Measurements from ENCODE around the gene CERS2.

CERS2 gene

GRCh38 chr1:150970808-150971582, 3.6 kb downstream of the CERS2 start (continued):
- TF ChIP-seq, protein P1, sequence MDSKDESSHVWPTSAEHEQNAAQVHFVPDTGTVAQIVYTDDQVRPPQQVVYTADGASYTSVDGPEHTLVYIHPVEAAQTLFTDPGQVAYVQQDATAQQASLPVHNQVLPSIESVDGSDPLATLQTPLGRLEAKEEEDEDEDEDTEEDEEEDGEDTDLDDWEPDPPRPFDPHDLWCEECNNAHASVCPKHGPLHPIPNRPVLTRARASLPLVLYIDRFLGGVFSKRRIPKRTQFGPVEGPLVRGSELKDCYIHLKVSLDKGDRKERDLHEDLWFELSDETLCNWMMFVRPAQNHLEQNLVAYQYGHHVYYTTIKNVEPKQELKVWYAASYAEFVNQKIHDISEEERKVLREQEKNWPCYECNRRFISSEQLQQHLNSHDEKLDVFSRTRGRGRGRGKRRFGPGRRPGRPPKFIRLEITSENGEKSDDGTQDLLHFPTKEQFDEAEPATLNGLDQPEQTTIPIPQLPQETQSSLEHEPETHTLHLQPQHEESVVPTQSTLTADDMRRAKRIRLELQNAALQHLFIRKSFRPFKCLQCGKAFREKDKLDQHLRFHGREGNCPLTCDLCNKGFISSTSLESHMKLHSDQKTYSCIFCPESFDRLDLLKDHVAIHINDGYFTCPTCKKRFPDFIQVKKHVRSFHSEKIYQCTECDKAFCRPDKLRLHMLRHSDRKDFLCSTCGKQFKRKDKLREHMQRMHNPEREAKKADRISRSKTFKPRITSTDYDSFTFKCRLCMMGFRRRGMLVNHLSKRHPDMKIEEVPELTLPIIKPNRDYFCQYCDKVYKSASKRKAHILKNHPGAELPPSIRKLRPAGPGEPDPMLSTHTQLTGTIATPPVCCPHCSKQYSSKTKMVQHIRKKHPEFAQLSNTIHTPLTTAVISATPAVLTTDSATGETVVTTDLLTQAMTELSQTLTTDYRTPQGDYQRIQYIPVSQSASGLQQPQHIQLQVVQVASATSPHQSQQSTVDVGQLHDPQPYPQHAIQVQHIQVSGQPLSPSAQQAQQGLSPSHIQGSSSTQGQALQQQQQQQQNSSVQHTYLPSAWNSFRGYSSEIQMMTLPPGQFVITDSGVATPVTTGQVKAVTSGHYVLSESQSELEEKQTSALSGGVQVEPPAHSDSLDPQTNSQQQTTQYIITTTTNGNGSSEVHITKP (tag by site-specific recombination; IDR thresholded peaks at IDR 0.05) = peak; percentile 86
- TF ChIP-seq, protein P2, sequence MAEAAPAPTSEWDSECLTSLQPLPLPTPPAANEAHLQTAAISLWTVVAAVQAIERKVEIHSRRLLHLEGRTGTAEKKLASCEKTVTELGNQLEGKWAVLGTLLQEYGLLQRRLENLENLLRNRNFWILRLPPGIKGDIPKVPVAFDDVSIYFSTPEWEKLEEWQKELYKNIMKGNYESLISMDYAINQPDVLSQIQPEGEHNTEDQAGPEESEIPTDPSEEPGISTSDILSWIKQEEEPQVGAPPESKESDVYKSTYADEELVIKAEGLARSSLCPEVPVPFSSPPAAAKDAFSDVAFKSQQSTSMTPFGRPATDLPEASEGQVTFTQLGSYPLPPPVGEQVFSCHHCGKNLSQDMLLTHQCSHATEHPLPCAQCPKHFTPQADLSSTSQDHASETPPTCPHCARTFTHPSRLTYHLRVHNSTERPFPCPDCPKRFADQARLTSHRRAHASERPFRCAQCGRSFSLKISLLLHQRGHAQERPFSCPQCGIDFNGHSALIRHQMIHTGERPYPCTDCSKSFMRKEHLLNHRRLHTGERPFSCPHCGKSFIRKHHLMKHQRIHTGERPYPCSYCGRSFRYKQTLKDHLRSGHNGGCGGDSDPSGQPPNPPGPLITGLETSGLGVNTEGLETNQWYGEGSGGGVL (tag by site-specific recombination; IDR thresholded peaks at IDR 0.05) = peak; percentile 45
- TF ChIP-seq PATZ1 (tag by site-specific recombination; IDR thresholded peaks at IDR 0.05) = peak; percentile 12; the same call in 1 of the 2 replicates
- TF ChIP-seq, protein P3, sequence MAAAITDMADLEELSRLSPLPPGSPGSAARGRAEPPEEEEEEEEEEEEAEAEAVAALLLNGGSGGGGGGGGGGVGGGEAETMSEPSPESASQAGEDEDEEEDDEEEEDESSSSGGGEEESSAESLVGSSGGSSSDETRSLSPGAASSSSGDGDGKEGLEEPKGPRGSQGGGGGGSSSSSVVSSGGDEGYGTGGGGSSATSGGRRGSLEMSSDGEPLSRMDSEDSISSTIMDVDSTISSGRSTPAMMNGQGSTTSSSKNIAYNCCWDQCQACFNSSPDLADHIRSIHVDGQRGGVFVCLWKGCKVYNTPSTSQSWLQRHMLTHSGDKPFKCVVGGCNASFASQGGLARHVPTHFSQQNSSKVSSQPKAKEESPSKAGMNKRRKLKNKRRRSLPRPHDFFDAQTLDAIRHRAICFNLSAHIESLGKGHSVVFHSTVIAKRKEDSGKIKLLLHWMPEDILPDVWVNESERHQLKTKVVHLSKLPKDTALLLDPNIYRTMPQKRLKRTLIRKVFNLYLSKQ (tag by site-specific recombination; IDR thresholded peaks at IDR 0.05; ENCODE audit: borderline replicate concordance) = no peak
- TF ChIP-seq ZNF335 (tag by site-specific recombination; conservative IDR thresholded peaks at IDR 0.05) = no peak
- no peak for TF ChIP-seq REST (tag by site-specific recombination; IDR thresholded peaks at IDR 0.05)
- peak; percentile 95 for TF ChIP-seq ZNF600 (tag by site-specific recombination; IDR thresholded peaks at IDR 0.05)
- no peak for TF ChIP-seq ZNF132 (tag by site-specific recombination; IDR thresholded peaks at IDR 0.05; ENCODE audit: borderline replicate concordance)
- no peak for TF ChIP-seq ZNF529 (tag by site-specific recombination; IDR thresholded peaks at IDR 0.05; ENCODE audit: insufficient replicate concordance)
- TF ChIP-seq HOXA7 (CRISPR knock-in tag; IDR thresholded peaks at IDR 0.05; ENCODE audit: borderline replicate concordance) = no peak
- TF ChIP-seq ZFP37 (tag by site-specific recombination; IDR thresholded peaks at IDR 0.05) = no peak
- peak; percentile 86 for TF ChIP-seq PRDM1 (tag by site-specific recombination; IDR thresholded peaks at IDR 0.05)
- no peak for TF ChIP-seq ZNF138 (tag by site-specific recombination; IDR thresholded peaks at IDR 0.05; ENCODE audit: borderline replicate concordance)
- no peak for TF ChIP-seq MZF1 (tag by site-specific recombination; IDR thresholded peaks at IDR 0.05; ENCODE audit: borderline replicate concordance)
- TF ChIP-seq TCF7L2 (IDR thresholded peaks at IDR 0.05; ENCODE audit: borderline replicate concordance, low read depth, low read length) = 0 out of 2 replicates have a peak, but pooled peaks have one; percentile 32
- TF ChIP-seq ZNF341 (tag by site-specific recombination; IDR thresholded peaks at IDR 0.05; ENCODE audit: low read depth) = peak; percentile 72
- no peak for TF ChIP-seq YY1 (tag by site-specific recombination; IDR thresholded peaks at IDR 0.05)
- no peak for TF ChIP-seq ZNF112 (tag by site-specific recombination; IDR thresholded peaks at IDR 0.05)
- TF ChIP-seq ZNF555 (tag by site-specific recombination; conservative IDR thresholded peaks at IDR 0.05) = no peak
- peak; percentile 48; the same call in 1 of the 2 replicates for TF ChIP-seq ZNF707 (tag by site-specific recombination; IDR thresholded peaks at IDR 0.05)
- TF ChIP-seq ZFHX2 (tag by site-specific recombination; conservative IDR thresholded peaks at IDR 0.05) = 0 out of 2 replicates have a peak, but pooled peaks have one; percentile 11
- TF ChIP-seq PRDM4 (tag by site-specific recombination; IDR thresholded peaks at IDR 0.05) = 0 out of 2 replicates have a peak, but pooled peaks have one; percentile 26
- TF ChIP-seq EGR2 (tag by site-specific recombination; IDR thresholded peaks at IDR 0.05; ENCODE audit: low read depth) = peak; percentile 25; the same call in 1 of the 2 replicates

Measured in HEK293 (cell line).